ENCODE results near the gene SH3PXD2A.

Gene SH3PXD2A

DNA sequence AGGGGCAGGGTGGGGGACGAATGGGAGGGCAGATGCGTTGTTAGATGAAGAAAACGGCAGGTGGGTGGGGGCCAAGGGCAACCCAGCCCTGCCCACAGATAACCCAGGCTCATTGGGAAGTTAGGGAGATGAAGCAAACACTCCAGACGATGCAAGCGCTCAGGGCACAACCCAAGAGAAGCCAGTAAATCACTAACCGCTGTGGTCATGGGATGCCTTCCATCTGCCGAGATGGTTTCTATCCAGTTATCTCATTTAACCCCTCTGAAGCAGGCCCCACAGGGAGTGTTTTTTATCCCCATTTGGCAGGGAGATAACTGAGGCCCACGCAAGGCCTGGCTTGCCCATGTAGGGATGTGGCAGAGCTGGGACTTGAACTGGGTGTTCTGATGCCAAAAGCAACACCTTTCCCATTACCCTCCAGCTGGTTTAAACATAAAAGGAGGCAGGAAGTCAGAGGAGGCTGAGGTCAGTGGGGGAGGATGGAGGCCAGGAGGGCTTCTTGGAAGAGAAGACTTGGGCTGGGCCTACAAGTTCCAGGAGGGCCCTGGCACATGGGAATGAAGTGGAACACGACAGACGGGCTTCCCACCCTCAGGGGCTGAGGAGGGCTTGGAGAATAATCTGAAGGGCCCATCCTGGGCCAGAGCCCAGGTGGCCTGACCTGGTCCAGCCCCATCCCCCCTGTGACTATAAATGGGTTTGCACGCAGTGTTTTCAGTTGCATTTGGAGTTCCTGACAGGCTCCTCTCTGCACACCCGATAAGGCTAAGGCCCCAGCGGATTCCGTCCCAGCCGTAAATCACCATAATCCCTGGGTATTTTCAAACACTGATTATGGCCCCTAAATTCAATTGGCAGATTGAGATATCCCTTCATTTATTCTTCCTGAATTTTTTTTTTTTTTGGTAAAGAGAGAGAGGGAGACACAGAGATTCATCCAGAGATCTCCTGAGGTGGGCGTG, 281.0 kb downstream of the SH3PXD2A start:
- DNase-seq = no peak

DNA sequence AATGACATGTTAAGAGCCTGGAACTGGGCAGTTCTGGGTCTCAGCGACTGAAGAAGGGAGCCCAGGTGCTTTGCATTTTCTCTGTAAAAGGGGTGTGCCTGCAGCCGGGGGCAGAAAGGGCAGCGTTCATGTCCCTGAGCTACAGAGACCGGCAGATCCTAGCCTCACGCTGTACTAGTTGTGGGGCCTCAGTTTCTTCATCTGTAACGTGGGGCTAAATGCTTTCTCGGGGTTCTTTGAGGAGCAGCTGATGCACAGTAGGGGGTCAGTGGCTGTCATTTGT, 282.2 kb downstream of the SH3PXD2A start:
- no peak for DNase-seq

DNA sequence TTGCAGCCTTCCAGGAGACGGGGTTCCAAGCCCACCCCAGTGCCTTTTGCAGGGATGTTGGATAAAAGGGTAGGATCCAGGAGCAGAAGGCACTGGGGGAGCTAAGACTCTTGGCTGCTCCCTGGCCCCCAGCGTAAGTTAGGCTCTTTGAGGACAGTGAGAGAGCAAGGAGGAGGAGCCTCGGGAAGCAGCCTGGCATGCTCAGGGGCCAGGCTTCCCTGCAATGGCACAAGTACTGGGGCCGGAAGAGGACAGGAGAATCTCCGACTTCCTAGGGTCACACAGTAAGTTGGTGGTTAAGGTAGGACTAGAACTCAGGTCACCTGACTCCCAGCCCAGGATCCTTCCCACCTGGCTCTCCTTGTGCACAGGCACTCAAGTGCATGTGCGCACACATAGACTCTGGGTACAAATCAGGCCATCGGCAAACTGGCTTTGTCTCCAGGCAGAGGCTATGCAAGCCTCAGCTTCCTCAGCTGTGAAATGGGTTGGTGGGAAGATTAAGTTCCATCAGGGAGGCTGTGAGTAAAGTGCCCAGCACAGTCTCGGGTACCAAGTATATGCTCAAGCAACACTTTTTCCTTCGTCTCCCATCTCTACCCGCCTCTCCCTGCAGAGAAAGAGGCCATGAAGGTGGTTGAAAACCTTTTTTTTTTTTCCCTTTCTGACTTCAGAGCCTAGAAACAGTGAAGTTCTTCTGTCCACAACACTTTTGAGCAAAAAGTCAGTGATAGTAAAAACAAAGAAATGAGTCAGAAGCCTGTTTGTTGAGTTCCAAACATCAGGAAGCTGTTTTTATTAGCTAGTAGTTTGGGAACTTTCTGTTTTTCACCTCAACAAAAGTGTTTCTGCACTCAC, 282.8 kb downstream of the SH3PXD2A start:
- no peak for DNase-seq

DNA sequence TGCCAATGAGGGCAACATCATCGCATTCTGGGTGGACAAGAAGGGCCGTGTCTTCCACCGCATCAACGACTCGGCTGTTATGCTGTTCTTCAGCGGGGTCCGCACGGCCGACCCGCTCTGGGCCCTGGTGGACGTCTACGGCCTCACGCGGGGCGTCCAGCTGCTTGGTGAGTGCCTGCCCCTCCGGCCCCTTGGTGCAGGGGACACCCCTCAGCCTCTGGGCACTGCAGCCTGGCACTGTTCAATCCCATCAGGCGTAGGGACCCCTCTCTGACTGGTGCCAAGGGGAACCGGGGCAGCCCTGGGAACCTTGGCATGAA, 283.8 kb downstream of the SH3PXD2A start:
- no peak for DNase-seq

DNA sequence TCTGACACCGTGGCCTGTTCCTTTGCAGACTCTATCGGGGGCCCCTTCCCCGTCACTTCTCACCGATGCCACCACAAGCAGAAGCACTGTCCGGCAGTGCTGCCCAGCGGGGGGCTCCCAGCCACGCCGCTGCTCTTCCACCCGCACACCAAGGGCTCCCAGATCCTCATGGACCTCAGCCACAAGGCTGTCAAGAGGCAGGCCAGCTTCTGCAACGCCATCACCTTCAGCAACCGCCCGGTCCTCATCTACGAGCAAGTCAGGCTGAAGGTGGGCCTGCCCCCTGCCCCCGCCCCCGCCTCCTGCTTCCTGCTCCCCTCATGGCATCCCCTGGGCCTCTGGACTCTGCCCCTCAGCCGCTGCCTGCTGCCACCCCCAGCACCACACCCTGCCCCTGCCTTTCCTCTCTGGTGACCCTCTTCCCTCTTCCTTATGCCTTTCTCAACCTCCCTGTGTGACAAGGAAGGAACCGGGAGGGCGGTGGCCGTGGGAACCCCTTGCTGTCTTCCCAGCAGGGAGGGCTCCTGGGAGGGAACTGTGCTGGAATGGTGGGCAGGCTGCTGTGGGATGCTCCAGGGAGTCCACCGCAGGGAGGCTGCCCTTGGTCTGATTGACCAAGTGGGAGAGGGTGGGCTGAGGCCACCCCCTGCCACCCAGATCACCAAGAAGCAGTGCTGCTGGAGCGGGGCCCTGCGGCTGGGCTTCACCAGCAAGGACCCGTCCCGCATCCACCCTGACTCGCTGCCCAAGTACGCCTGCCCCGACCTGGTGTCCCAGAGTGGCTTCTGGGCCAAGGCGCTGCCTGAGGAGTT, 284.3 kb downstream of the SH3PXD2A start:
- no peak for DNase-seq

DNA sequence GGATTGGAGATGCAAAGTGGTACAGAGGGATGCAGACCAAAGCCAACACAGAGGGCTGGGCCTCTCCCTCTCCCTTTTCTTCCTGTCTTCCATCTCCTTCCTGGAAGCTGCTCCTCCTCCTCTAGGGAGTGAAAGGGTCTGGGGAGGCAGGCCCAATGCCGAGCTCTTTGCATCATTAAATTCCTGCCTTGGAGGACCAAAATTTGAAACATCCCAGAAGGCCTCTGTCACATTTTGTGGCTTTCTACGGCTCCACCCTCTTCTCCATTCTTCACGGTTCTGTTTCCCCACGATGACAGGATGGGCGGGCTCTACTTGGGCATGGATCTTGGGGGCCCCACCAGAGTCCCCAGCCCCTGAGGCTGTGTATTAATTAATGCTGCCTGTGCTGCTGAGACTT, 285.5 kb downstream of the SH3PXD2A start:
- no peak for DNase-seq

DNA sequence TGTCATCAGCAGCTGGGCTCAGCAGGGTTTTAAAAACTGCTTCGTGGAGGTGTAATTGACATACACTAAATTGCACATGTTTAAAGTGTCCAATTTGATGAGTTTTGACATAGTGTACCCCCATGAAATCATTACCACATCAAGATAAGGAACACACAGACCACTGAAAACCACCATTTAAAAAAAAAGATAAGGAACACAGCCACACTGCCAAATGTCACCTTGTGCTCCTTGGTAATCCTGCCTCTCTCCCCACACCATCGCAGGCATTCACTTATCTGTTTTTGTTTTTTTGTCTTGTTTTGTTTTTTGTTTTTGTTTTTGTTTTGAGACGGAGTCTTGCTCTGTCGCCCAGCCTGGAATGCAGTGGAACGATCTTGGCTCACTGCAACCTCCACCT, 286.9 kb downstream of the SH3PXD2A start:
- DNase-seq = no peak

DNA sequence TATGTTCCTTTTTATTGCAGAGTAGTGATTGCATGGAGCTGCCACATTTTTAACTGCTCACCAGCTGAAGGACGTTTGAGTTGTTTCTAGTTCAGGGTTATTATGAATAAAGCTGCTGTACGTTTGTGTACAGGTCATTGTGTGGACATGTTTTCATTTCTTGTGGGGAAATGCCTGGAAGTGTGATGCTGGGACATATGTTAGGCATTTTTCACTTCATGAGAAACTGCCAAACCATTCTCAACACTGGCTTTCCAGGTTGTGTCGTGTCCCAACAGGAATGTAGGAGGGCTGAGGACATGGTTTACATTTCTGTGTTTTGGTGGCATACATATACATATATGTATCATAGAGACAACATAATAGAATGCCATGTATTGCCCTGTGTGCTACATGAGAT, 288.8 kb downstream of the SH3PXD2A start:
- no peak for DNase-seq

DNA sequence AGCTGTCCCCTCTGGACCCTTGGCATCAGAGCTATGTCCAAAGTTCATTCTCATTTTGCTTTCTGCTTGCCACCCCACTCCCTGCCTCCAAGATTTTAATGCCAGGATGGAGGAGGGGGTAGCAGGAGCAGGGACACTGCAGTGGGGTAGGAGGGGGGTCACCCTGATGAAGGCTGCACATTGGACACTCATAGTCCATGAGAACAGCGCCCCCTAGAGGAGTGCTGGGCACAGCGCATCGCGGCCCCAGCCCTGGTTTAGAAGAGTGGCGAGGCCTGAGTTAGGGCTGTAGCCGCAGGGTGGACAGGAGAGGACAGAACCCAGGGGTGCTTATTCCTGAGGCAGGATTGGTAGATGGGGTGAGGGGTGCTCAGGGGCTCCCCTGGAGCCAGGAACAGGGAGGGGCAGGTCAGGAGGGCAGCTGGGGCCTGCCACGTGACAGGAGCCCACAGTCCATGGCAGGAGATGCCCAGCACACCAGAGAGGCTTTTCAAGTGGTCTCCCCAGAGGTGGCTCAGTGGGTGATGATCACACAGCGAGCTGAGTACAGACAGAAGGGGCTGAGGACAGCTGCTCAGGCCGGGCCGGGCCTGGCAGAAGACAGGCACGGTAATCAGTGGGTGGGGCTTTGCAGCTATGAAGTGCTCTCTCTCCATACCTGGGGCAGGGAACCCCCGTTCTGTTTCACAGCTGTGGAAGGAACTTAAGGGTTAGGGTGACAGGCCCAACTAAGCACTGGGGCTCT, 290.4 kb downstream of the SH3PXD2A start:
- peak; percentile 47 to 69 (median 68) for DNase-seq

DNA sequence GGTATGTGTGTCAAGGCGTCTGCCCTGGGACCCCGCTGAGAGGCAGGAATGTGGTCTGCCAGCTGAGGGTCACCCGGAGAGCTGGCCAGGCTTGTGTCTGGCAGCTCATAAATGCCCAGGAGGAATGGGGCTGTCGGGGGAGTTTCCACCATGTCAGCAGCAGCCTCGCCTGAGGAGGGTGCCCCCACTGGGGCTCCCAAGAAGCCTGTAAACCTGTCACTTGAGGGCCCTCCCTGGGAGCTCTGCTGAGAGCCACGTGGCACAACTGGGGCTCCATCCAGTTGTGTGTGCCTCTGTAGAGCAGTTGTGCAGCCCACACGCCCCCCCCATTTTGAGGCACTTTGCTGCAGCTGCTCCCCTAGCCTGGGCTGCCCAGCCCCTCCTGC, 291.3 kb downstream of the SH3PXD2A start:
- peak; percentile 54 to 78 (median 66) for DNase-seq

DNA sequence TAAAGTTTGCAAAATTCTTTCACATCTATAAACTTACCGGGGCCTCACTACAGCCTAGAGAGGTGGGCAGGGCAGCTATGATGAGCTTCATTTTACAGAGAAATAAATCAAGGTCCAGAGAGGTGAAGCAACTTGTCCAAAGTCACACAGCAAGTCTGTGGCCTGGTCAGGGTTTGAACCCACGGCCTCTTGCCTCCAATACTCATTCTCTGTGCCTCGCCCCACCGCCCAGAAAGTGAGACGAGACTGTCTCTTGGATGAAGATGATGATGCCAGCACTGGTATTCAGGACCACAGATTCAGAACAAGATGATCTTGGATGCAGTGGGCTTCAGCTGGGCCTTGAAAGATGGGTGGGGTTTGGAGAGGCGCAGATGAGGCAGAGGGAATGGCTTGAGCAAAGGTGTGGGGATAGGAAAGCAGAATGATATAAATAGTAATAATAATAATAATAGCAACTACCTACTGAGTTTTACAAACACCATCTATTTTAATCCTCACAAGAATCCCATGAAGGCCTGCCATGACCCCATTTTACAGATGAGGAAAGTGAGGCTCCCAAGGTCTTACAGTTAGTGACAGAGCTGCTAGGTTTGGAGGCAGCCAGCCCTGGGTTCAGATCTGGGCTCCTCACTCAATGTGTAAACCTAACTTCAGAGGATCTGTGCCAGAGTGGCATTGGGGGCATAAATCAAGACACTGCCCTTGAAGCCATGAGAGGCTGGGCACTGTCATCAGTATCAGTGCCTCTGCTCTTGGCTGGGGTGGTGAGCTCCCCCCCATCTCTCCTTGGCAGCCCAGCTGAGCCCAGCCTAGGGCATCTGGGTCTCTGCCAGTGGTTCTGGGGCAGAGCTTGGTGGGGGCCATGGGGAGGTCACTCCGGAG, 291.9 kb downstream of the SH3PXD2A start:
- DNase-seq = no peak

DNA sequence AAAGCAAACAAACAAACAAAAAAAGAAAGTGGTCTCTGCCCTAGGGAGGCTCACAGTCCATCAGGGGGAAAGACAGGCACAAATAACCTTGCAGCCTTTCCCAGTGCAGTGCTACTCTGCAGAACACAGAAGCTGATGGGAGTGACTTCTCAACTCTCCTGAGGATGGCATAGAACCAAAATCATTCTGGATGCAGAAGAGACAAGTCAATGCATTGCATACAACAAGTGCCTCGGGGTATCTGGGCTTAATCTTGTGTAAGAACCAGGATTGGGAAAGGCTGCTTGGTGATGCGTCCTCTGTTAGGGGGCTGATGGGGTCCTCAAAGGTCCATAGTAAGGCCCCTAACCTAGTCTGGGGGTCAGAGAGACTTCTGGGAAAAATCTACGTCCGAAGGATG, 293.0 kb downstream of the SH3PXD2A start:
- DNase-seq = no peak

DNA sequence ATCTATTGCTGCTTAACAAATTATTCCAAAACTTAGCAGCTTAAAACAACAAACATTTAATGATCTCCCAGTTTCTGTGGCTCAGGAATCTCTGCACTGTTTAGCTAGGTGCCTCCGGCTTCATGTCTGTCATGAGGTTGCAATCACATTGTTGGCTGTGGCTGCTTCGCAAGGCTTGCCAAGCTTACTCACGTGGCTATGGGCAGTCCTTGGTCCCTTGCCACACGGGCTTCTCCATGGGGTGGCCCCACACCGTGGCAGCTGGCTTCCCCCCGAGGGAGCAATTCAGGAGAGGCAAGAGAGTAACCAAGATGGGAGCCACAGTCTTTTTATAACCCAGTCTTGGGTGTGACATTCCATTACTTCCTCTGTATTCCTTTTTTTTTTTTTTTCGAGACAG, 294.5 kb downstream of the SH3PXD2A start:
- no peak for DNase-seq

DNA sequence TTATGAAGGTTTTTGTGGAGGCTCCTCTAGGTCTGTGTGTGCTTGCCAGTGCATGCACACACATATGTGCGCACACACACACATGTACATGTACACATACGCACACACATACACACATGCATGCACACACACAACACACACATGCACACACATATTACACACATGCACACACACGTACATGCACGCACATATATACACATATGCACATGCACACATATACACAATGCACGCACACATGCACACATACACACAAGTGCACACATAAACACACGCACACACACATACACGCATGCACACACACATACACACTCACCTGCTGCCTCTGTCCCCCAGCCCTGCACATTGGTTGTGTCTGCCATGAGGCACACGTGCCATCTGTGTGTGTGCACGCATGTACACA, 295.6 kb downstream of the SH3PXD2A start:
- no peak for DNase-seq

DNA sequence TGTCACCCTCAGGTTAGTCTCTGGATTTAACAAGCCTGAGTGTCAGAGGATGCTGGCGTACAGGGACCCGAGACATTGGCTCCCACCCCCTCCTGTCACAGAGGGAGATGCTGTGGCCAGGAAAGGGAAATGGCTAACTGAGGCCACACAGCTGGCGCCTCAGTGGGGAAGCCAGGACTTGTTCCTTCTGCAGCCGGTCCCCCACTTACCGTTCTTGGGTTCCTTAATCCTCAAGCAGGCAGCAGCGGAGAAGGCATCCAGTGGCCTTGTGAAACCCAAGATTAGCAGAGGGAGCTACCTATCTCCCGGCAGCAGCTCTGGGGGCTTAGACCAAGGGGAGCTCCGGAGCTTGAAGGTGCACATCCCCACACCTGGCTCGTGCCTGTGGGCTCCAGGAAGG, 296.5 kb downstream of the SH3PXD2A start:
- DNase-seq = peak in 2 of 3 donors; percentile 28 to 44

DNA sequence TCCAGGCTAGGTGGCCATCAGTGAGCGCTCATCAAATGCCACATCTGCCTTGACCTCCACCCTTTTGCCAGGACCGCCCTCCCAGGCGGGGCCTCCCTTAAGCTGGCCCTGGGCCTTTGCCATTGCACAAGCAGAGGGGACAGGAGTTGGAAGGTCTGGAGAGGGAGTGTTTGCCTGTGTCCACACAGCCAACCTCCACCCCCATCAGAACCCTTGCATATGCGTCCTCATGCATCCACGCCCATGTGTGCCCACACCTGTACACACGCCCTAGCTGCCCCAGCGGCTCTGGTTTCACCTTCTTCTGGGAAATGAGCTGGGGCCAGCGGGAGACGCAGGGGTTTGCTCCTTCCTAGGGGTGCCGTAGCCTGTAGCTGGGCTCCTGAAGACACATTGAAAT, 297.9 kb downstream of the SH3PXD2A start:
- DNase-seq = no peak

DNA sequence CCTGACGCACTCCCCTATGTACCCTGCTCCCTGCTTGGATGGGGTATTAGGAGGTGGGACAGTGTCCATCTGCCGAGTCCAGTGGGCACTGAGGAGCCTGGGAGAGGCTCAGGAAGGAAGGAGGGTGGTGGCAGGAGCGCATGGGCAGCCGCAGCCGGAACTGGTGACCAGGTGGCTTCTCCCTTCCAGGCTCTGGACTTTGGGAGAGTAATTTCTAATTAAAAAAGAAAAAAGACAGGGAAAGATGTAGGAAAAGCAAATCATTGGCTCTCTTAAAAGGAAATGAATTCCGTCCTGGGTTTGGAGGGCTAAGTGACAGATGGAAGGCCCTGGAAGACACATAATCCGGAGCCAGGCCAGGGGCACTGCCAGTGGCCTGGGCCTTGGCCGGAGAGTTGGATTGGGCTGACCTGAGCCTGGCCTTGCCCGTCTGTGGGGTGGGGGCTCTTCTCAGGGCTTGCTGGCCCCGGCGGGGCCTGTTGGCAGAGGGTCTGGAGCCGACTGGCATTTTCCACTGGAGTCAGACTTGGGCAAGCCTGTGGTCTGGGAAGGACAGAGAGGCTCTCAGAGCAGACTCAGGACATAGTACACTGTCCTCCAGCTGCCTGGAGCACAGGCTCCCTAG, 298.9 kb downstream of the SH3PXD2A start:
- no peak for DNase-seq

DNA sequence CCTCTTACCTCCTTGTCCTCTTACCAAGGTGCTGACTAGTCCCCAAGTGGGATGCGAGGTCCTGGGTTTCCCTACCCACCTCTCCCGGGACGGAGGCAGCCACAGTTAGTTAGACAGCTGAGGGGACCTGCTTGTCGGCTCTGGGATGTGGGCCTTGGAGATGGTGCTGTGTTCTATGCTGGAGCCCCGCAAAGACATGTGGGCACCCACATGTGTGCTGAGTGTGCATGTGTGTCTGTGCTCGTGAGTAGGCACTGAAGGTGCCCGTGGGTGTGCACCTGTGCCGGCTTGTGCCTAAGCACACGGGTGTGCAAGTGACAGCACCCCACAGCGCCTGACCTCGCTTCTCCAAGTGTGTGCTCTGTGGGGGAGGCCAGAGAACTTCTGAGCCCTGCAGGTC, 299.7 kb downstream of the SH3PXD2A start:
- no peak for DNase-seq

DNA sequence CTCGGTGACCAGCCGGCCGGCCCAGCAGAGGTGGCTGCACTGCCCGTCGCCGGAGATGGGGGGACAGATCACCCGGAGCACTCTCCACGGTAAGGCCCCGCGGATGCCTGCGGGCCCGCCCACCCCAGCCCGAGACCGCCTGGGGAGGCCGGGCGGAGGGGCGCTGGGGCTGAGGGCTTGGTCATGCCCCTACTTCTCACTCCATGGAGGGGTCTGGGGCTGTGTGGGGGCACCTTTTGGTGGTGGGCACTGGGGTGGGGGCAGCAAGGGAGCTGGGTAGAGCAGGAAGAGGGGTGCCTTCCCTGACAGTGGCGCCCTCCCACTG, 300.1 kb downstream of the SH3PXD2A start:
- no peak for DNase-seq

DNA sequence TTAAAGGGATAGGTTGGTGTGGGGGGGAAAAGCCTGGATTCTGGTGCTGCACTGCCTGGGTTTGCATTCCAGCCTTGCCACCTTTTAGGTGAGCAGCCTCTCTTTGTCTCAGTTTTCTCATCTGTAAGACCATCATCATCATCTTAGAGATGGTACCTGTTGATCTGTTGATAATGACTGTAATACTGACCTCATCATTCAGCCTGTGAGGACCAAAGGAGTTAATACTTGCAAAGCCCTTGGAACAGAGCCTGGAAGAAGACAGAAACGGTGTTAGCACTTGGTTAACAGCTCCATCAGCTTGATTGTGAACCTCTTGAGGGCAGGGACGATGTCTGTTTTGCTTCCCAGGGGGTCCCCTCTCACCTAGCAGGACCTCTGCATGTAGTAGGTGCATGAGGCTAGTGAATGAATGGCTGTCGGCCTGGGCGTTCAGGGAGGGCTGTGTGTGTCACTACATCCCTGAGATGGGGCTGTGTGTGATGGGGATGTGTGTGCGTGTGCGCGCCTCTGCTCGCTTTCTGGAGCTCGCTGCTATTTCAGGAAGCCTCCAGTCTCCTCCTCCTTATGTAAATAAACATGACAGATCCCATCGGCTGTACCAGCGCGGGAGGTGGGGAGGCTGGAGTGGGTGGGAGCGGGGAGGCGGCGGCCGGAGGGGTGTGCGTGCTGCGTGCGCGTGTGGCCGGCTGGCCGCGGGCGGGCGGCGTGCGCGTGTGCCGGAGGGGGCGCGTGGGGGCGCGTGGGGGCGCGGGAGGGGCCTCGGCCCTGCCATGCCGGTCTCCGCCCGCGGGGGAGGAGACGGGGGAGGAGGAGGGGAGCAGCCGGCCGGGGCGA, 300.7 kb downstream of the SH3PXD2A start:
- peak; percentile 81 to 89 (median 88) for DNase-seq
